Cortex of kidney (tissue), 1 donor: ENCODE results near the gene SPTSSB.

ENCODE experiments used
- DNase-seq: peaks from one replicate; lab custom pipeline; 2025; lab: John Stamatoyannopoulos, UW

SPTSSB gene

DNA sequence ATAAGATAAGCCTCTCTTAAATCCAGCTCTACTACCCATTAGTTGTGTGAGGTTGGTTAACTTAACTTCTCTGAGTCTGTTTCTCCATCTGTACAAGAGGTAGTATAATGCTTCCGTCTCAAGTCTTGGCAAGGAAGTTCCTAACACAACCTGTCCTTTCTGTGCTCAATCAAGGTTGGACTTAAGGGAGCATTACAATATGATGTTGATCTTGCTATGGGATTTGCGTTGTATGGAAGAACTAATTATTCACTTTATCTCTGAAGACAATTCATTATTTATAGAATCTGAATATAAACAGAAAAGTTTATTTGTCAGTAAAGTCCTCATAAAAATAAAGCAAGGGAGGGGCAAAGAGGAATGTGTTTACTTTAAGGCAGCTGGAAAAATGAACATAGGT is 18.9 kb upstream of the SPTSSB start:
- DNase-seq: no peak

DNA sequence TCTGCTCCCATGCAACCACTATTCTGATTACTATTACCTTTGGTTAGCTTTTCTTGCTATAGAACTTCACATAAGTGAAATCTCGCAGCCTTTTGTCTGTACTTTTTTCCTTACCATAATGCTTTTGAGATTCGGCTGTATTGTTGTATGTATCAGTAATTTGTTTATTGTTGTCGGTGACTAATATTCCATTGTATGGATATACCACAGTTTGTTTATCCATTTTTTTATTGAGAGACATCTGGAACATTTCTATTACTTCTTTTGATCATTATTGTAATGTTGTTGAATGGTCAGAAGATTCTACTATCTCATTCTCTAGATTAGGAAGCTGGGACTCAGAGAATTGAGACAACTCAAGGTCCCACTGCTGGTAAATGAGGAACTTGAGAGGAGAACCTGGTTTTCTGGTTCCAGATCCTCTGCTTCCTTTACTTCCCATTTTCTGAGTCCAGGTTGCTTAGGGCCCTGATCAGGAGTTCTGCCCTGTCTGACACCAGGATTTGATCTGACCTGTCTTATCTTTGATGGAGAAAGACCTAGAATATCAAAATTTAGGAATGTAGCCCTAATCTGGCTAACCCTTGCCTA is 18.2 kb upstream of the SPTSSB start:
- no peak for DNase-seq

DNA sequence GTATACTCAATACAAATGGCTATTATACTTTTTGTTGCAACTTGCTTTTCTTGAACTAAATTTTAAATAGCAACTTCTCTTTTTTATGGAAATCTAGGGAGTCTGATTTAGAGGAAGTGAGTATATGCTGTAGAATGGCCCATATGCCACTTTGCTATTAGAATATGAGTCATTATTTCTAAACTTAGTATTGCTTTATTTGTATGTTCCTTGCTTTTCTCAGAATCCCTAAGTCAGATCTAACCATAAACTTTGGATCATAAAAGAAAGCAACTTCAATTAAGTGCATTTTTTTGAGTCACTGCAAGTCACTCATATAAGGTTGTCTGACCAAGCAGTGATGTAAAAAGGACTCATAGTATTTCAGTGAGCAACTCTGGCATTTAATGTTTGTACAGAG is 17.5 kb upstream of the SPTSSB start:
- no peak for DNase-seq

DNA sequence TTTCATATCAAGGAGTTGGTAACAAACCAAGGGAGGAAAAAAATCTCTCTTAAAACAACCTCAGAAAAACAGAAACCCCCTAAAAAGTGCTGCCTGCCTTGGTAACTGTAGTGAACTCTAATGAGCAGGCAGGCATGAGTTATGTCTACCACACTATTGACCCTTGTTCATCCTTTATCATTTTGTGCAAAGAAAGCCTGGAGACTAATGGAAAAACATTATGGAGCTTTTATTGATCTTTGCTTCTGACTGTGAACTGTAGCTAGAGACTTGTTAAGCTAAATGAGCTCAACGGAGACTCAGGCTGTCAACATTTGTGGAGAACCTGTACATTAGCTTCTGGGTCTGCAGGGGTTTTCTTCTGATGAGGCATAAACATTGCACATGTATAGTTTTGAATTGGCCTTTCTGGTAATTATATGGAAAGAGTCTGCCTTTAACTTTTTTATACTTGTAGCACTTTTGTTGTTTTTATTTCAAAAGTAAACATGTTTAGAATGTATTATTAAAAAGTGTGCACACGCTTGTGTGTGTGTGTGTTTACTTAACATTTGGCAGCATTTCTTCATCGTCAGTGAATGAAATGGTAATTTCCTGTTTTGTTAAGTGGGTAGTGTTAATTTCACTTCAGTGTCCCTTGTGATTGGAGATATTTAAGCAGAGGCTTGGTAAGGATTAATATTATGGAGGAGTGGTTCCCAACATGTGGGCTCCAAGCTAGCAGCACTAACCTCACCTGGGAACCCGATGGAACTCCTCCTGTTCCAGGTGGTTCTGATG is 15.9 kb upstream of the SPTSSB start:
- no peak for DNase-seq

DNA sequence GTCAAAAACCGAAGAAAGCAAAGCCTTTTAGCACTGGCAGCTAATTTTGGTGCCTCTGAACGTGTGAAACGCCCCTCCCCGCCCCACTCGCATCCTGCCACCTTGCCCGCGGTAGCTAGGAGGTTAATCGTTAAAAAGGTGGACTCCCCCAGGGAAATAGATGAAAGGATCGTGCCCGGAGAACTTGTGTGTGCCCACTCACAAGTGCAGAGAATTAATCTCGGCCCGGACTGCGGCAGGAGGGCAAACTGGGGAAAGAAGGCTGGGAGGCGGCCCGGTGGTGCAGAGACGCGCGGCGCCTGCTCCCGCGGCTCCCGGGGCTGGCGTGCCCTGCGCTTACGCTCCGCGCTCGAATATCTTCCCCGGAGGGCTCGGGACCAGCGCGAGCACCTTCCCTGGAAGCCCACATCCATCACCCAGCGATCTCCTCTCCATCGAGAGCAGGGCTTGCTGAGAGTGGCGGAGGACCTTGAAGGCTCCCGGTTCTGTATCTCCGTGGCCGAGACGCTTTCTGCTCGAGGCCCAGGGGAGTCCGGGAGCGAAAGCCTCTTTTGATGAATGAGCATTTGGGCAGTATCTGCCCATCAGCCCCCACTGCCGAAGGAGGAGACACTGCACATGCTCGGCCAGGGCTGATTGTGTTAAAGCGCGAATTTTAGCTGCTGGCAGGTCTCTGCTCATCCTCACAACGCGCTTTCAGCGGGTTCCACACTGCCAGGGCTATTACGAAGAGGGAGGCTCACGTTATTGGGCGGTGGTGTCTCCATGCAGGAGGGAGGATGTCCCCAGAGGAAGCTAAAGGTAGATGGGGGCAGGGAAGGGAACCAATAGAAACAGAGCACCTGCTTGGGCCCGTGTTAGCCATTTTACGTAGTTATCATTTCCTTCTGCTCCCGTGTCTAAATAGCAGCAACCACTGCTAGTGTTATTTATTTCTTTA is 1.3 kb upstream of the SPTSSB start:
- no peak for DNase-seq

DNA sequence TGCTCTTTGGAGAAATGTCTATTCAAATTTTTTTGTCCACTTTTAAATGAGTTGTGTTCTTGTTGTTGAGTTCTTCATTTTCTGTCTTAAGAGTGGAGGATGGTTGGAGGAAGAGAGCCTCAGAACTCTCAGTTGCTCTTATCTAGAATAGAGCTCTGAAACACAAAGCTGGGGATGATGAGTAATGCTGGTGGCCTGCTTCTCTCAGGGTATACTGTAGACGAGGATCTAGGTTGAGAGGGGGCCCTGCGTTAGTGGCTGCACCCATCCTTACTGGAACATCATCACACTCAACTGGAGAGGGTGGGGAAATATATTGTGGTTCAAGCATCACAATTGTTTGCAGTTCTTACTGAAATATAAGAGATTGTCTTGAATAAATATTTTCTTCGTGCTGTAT is 1.8 kb downstream of the SPTSSB start:
- DNase-seq: no peak

DNA sequence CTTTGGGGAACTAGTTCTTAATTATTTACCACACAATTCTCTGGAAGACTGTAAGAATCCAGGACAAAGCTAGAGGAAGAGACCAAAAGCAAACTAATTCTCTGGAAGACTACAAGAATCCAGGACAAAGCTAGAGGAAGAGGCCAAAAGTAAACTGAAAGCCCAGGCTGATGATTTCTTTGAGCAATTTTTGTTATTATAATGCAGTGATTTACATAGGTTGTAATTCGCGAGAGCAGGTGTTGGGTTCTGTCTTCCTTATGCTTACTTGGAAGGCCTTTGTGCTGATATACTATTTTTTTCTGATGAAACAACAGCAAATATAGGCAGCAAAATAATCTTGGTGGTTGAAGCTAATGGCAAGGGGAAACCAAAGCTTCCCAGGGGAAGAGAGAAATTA is 5.2 kb downstream of the SPTSSB start:
- no peak for DNase-seq

DNA sequence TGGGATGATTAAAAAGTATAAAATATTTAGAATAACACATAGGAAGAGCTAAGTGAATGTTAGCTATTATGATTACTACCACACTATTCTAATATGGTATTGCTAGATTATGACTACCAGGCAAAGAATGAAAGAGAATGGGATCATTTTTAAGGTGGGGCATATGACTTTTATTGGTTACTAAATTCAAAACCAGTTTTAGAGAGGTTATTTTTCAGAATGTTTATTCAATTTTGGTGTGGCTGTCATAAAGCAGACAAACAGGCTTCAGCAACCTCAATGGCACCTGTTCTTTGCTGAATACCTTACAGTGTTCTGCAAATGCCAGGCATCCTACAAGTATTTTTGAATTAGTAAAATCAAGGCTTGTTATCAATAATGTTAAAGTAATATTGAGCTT is 12.8 kb downstream of the SPTSSB start:
- no peak for DNase-seq

DNA sequence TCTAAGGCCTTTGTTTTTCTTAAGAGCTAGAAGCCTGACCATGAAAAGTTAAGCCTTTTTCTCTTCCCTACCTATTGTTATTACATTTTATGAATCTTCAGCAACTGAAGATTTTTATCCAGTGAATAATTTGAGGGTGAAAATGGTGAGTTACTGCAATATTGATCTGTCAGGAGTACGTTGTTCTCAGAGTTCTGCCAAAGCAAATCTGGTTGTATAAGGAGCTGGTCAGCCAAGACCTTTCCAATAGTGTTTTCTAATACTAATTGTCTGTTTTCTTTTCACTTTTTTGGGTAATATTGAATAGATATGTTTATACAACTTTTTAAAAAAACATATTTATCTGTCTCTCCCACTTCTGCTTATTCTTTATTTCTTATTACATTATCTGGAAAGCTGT is 15.0 kb downstream of the SPTSSB start:
- DNase-seq: no peak

DNA sequence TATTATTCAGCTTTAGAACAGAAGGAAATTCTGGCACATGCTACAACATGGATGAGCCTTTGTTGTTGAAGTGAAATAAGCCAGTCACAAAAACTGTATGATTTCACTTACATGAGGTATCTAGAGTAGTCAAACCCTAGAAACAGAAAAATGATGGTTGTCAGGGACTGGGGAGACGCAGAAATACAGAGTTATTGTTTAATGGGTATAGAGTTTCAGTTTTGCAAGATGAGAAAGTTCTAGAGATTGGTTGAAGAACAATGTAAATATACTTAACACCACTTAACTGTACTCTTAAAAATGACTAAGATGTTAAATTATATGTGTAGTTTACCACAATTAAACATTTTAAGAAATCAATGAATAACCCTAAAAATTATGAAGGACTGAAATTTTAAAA is 15.8 kb downstream of the SPTSSB start:
- no peak for DNase-seq

DNA sequence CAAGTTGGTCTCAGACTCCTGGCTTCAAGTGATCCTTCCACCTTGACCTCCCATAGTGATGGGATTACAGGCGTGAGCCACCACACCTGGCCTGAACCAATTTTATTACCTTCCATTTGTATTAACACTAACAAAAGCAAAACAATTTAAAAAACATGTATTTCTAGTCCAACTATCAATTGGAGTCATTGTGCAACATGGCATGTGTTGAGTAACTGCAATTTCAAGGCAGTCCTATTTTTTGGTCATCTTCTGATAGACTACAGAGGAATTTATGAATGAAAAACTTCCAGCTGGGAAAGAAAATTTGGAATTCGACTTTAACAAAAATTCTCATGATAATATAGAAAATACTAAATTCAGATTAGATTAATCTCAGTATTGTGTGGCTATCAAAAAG is 16.8 kb downstream of the SPTSSB start:
- no peak for DNase-seq

DNA sequence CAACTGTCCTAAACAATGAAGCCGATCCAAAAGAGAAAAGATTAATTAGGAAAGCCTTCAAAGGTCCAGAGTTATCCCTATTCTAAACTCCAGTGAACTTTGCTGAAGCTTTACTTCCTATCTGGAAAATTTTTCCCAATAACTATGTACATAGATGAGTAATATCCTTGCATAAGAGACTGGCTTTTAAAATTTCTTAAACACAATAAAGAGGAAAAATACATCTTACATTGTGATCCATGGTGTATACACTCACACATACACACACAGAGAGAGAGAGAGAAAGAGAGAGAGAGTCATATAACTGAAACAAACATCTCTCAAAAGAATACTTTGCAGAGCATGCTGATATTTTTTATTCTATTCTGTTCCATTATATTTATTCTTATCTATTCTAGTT is 20.0 kb downstream of the SPTSSB start:
- no peak for DNase-seq

DNA sequence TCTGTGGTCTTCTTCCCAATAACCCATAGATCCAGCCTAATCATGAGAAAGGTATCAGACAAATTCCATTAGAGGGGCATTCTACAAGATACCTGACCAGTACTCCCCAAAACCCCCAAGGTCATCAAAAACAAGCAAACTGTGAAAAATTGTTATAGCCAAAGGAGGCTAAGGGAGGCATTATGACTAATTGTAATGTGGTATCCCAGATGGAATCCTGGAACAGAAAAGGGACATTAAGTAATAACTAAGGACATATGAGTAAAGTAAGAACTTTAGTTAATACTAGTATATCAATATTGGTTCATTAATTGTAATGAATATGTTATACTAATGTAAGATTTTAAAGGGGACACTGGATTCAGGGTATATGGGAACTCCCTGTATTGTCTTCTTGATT is 20.4 kb downstream of the SPTSSB start:
- DNase-seq: no peak

DNA sequence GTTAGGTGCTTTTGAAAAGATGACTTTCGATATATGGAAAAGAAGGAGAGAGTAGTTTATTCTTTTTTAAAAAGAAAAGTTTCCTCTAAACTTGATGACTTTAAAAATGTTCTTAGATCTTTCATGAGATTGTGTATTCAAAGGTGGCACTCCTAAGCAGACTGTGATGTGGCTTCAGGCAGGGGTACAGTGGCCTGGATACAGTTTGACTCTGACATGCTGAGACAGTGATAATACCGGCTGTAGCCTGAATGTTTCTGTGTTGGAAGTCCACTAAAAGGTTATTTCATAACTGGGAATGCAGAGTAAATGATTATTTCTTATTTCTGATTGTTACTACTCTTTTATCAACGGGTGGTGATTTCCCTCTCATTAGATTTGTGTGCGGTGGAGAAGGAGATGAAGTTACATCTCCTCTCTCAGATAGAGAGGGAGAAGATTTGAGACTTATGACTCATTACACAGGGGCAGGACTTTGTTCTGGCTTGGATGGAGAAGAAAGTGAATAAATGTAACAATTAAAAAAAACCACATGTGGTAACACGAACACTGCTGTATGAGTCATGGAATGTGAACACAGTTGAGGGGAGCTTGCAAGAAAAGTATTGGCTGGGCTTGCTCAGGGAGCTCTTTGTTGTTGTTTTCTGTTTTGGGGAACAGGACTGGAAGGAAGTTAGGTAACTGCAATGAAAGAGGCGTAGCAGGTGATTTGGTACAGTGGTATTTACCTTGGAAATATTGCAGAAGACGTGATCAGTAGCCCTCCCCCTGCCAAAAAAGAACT is 21.6 kb downstream of the SPTSSB start:
- no peak for DNase-seq

DNA sequence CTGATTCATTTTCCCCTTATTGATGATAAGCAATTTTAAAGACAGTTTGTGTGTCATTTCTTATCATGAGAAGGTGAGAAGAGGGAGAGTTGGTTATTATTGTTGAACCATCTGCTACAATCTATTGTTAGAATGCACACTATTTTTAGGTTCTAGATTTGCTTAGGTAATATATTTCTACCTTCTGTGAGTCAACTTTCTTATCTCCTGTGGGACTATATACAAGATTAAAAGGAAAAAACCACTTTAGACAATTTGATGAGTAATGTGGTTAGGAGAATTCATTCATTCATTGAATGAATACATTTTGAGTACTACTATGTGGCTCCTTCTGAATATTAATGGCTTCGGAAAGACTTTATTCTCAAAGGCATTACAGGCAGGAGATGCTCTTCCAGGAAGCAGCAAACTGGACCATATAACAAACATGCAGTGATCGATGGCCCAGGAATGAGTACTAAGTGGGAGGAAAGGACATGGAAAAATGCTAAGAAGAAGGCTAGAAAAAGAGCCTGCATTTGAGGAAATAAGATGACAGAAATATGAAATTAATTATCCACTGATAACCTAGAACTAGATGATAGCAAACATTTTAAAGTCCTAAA is 22.4 kb downstream of the SPTSSB start:
- no peak for DNase-seq

DNA sequence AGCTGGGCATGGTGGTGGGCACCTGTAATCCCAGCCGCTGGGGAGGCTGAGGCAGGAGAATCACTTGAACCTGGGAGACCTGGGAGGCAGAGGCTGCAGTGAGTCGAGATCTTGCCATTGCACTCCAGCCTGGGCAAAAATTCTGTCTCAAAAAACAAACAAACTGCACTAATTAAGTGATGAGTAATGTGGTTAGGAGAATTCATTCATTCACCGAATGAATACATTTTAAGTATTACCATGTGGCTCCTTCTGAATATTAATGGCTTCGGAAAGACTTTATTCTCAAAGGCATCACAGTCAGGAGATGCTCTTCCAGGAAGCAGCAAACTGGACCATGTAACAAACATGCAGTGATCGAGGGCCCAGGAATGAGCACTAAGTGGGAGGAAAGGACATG is 23.6 kb downstream of the SPTSSB start:
- DNase-seq: no peak

DNA sequence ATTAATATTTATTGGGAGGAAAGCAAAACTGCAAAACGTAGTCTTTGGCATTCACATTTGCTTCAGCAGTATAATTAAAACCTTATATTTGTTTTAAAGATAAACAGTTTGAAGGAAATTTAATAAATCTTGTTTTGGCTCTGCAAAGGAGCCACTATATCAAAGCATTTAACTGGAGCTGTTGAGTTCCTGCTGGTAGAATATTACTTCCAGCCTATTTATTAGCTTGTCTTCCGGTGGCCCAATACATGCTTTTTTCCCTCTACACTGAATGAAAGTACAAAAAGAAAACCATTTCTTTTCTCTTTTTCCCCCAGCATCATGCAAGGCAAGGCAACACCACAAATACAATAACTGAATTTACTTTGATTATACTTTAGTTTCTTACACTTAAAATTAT is 26.3 kb downstream of the SPTSSB start:
- no peak for DNase-seq

DNA sequence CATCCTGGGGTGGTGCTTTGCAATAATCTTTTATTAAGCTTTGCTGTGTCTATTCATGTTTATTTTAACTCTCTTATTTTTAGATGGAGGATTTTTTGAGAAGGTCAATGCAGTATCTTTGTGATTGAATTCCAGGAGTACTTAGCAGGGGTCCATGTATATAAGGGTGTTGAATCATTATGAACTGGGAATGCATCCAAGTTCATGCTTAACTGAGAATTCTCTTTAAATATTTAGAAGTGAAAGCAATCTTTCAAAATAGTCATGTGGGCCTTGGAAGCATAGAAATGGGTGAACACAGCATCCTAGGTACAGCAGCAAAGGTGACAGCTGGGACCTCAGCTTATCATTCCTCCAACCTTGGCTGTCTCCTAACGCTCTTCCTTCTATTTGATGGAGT is 27.3 kb downstream of the SPTSSB start:
- DNase-seq: no peak

DNA sequence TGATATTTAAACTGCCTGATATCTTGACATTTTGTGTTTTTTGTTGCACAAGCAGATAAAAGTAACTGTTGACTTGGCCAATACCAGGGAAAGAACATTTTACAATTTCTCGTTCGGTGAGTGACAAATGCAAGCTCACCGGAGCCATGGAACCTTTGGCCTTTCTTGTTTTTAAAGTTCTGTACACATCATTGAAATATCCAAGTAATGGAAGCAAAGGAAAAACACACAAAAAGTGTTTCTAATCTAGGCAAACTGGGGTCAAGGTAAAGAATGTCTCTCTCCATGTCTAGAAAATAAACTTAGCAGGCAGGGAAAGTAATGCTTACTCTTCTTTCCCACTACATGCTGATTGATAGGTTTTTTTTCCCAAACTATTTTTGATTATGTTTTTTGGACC is 27.8 kb downstream of the SPTSSB start:
- DNase-seq: no peak

DNA sequence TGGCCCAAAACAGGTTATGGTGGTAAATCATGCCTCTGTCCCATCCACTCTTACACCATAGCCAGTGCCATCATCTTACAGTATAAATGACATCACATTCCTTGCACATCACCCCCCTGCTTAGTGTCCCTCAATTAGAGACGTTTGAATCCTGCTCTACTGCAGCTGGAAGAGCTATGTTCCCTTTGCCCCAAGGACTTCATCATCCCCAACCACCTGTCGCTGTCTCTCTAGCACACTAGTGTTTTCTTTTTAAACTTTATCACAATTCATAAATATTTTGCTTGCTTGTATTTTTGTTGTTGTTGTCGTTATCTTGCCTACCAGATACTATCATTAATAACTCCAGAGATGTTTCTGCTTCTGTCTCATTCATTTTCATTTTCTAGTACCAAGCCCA is 28.7 kb downstream of the SPTSSB start:
- no peak for DNase-seq
